Measurements from ENCODE around the gene TMEM219.

GRCh38 chr16:29986931-29987330, 25.1 kb downstream of the TMEM219 start:
- TF ChIP-seq ZNF124 (CRISPR knock-in tag; IDR thresholded peaks at IDR 0.05) (no peak), FOSL1 (tag; conservative IDR thresholded peaks at IDR 0.05) (no peak), KAT2B (IDR thresholded peaks at IDR 0.05; ENCODE audit: low read depth, low read length) (no peak), MLLT1 (IDR thresholded peaks at IDR 0.05) (no peak), L3MBTL2 (IDR thresholded peaks at IDR 0.05) (no peak), RAD21 (CRISPR knock-in tag; conservative IDR thresholded peaks at IDR 0.05 in 1 of 2, IDR thresholded peaks at IDR 0.05 in 1 of 2) (no peak), SP2 (IDR thresholded peaks at IDR 0.05; ENCODE audit: extremely low read depth, low read depth, low read length, poor library complexity, severe bottlenecking) (no peak), GABPA (tag; conservative IDR thresholded peaks at IDR 0.05; ENCODE audit: low read depth) (no peak), NR3C1 (CRISPR knock-in tag; IDR thresholded peaks at IDR 0.05) (no peak), CTCF (IDR thresholded peaks at IDR 0.05 in 2 of 3, conservative IDR thresholded peaks at IDR 0.05 in 1 of 3; ENCODE audit: insufficient read depth in 2 of 3, low read depth in 1 of 3, low read length in 3 of 3) (no peak), GATAD2B (IDR thresholded peaks at IDR 0.05; ENCODE audit: borderline replicate concordance) (no peak), MTA1 (IDR thresholded peaks at IDR 0.05; ENCODE audit: borderline replicate concordance) (no peak), ZNF707 (CRISPR knock-in tag; conservative IDR thresholded peaks at IDR 0.05) (no peak), ZNF444 (CRISPR knock-in tag; IDR thresholded peaks at IDR 0.05) (no peak)
